Measurements from ENCODE around the gene TEX51.

Gene TEX51

GRCh38 chr2:126894082-126894481, 4.6 kb upstream of the TEX51 start:
- DNase-seq = no peak

- no peak for DNase-seq
Measured at GRCh38 chr2:126894585-126895182, 4.0 kb upstream of the TEX51 start.

GRCh38 chr2:126895336-126895735, 3.4 kb upstream of the TEX51 start:
- no peak for DNase-seq

GRCh38 chr2:126896471-126896870, 2.2 kb upstream of the TEX51 start:
- DNase-seq = no peak

- DNase-seq = no peak
Measured at GRCh38 chr2:126899616-126900185, 1.0 kb downstream of the TEX51 start.

- DNase-seq = no peak
Measured at GRCh38 chr2:126900646-126901319, 2.1 kb downstream of the TEX51 start.

- no peak for DNase-seq
Measured at GRCh38 chr2:126901459-126901858, 2.8 kb downstream of the TEX51 start.

GRCh38 chr2:126902152-126902835, 3.6 kb downstream of the TEX51 start:
- no peak for DNase-seq

GRCh38 chr2:126902859-126903258, 4.2 kb downstream of the TEX51 start:
- DNase-seq = no peak

- no peak for DNase-seq
Measured at GRCh38 chr2:126905991-126906390, 7.3 kb downstream of the TEX51 start.

- no peak for DNase-seq
Measured at GRCh38 chr2:126906781-126907180, 8.1 kb downstream of the TEX51 start.

- DNase-seq = no peak
Measured at GRCh38 chr2:126907671-126908070, 9.0 kb downstream of the TEX51 start.

- no peak for DNase-seq
Measured at GRCh38 chr2:126908721-126909177, 10.1 kb downstream of the TEX51 start.

- DNase-seq = no peak
Measured at GRCh38 chr2:126909366-126909765, 10.7 kb downstream of the TEX51 start.

- DNase-seq = no peak
Measured at GRCh38 chr2:126909781-126910180, 11.1 kb downstream of the TEX51 start.

- no peak for DNase-seq
Measured at GRCh38 chr2:126910637-126911036, 11.9 kb downstream of the TEX51 start.

- no peak for DNase-seq
Measured at GRCh38 chr2:126911111-126911796, 12.6 kb downstream of the TEX51 start.

- DNase-seq = no peak
Measured at GRCh38 chr2:126912201-126912600, 13.5 kb downstream of the TEX51 start.

- DNase-seq = no peak
Measured at GRCh38 chr2:126913329-126913728, 14.6 kb downstream of the TEX51 start.

GRCh38 chr2:126913881-126914615, 15.4 kb downstream of the TEX51 start:
- no peak for DNase-seq

- DNase-seq = no peak
Measured at GRCh38 chr2:126914811-126915500, 16.3 kb downstream of the TEX51 start.

- DNase-seq = no peak
Measured at GRCh38 chr2:126915903-126916302, 17.2 kb downstream of the TEX51 start.

Data from activated CD4-positive, alpha-beta T cell treated with anti-CD3 and anti-CD28 coated beads, Interleukin-2, Interleukin-6, amounts not matched to agents 100 ng/mL and 50 ng/mL, durations not matched to agents 16 hours and 8 hours (primary cell).